ENCODE data around the gene TPSB2. TPM values are rescaled to one million over a fixed set of nuclear protein-coding genes. Genes with fewer than 3 reads are reported as not detected.

Gene TPSB2
- polyA plus RNA-seq, 1 donor (not counting 4 experiments of a cell fraction or from before 2014, with no cell fraction given): not detected

- Histone ChIP-seq H3K27ac (ENCODE audit: control insufficient read depth, insufficient read depth, low read length) (no peak overlapping the region), H4K20me1 (ENCODE audit: control insufficient read depth, extremely low read depth, insufficient read depth, low read length) (no peaks in the 10 kb centered on the region), H3K9me3 (ENCODE audit: control insufficient read depth, low read depth, low read length) (peaks cover 3% of the 10 kb centered on the region), H3K4me2 (ENCODE audit: control insufficient read depth, extremely low read depth, insufficient read depth, low read depth, low read length) (no peak overlapping the region), H3K27me3 (ENCODE audit: control insufficient read depth, extremely low read depth, insufficient read depth, low read length) (no peaks in the 10 kb centered on the region), H3K36me3 (ENCODE audit: control insufficient read depth in 2 of 2, extremely low read depth in 1 of 2, insufficient read depth in 2 of 2, low read length in 2 of 2) (no peaks in the 10 kb centered on the region), H3K9me1 (ENCODE audit: control insufficient read depth, extremely low read depth, insufficient read depth, low read length) (no peaks in the 10 kb centered on the region), H3K9ac (ENCODE audit: control insufficient read depth, extremely low read depth, insufficient read depth, low read length) (no peak overlapping the region), H3K4me3 (ENCODE audit: control insufficient read depth in 2 of 3, extremely low read depth in 1 of 3, insufficient read depth in 2 of 3, low read depth in 1 of 3, low read length in 3 of 3) (no peak overlapping the region), H3K4me1 (ENCODE audit: control insufficient read depth, extremely low read depth, insufficient read depth, low read length) (no peaks in the 10 kb centered on the region), H3K79me2 (ENCODE audit: control insufficient read depth, insufficient read depth, low read length) (no peaks in the 10 kb centered on the region), H2AFZ (ENCODE audit: control insufficient read depth, low read length) (no peak overlapping the region)
- no peak for FAIRE-seq
- no peak for DNase-seq (ENCODE audit: low read depth, low spot score)
- TF ChIP-seq EZH2 (IDR thresholded peaks at IDR 0.05; ENCODE audit: low read length) (no peak), CTCF (optimal IDR thresholded peaks at IDR 0.05 in 1 of 3, IDR thresholded peaks at IDR 0.05 in 1 of 3, conservative IDR thresholded peaks at IDR 0.05 in 1 of 3; ENCODE audit: extremely low read depth in 1 of 3, insufficient read depth in 2 of 3, low read length in 3 of 3) (no peak)
- dilution Hi-C loops (cut with MboI; ENCODE audit: extremely low pct_ligation_motif_present, low sequenced_read_pairs): no loop called here
Measured at GRCh38 chr16:1182950-1183907, 46.8 kb downstream of the TPSB2 start.

- Histone ChIP-seq H3K9me1 (ENCODE audit: control insufficient read depth, extremely low read depth, insufficient read depth, low read length) (no peaks in the 10 kb centered on the region), H4K20me1 (ENCODE audit: control insufficient read depth, extremely low read depth, insufficient read depth, low read length) (no peaks in the 10 kb centered on the region), H3K9me3 (ENCODE audit: control insufficient read depth, low read depth, low read length) (peaks cover 3% of the 10 kb centered on the region), H3K9ac (ENCODE audit: control insufficient read depth, extremely low read depth, insufficient read depth, low read length) (no peak overlapping the region), H3K79me2 (ENCODE audit: control insufficient read depth, insufficient read depth, low read length) (no peaks in the 10 kb centered on the region), H3K4me1 (ENCODE audit: control insufficient read depth, extremely low read depth, insufficient read depth, low read length) (no peaks in the 10 kb centered on the region), H3K27me3 (ENCODE audit: control insufficient read depth, extremely low read depth, insufficient read depth, low read length) (no peaks in the 10 kb centered on the region), H3K4me2 (ENCODE audit: control insufficient read depth, extremely low read depth, insufficient read depth, low read depth, low read length) (no peak overlapping the region), H3K27ac (ENCODE audit: control insufficient read depth, insufficient read depth, low read length) (no peak overlapping the region), H2AFZ (ENCODE audit: control insufficient read depth, low read length) (no peak overlapping the region), H3K36me3 (ENCODE audit: control insufficient read depth in 2 of 2, extremely low read depth in 1 of 2, insufficient read depth in 2 of 2, low read length in 2 of 2) (no peaks in the 10 kb centered on the region), H3K4me3 (ENCODE audit: control insufficient read depth in 2 of 3, extremely low read depth in 1 of 3, insufficient read depth in 2 of 3, low read depth in 1 of 3, low read length in 3 of 3) (no peak overlapping the region)
- no peak for FAIRE-seq
- dilution Hi-C loops (cut with MboI; ENCODE audit: extremely low pct_ligation_motif_present, low sequenced_read_pairs): no loop called here
- no peak for TF ChIP-seq EZH2 (IDR thresholded peaks at IDR 0.05; ENCODE audit: low read length)
- TF ChIP-seq CTCF (optimal IDR thresholded peaks at IDR 0.05 in 1 of 3, IDR thresholded peaks at IDR 0.05 in 1 of 3, conservative IDR thresholded peaks at IDR 0.05 in 1 of 3; ENCODE audit: extremely low read depth in 1 of 3, insufficient read depth in 2 of 3, low read length in 3 of 3): no peak
- no peak for DNase-seq (ENCODE audit: low read depth, low spot score)
Measured at GRCh38 chr16:1182316-1182671, 47.7 kb downstream of the TPSB2 start.

Measured in keratinocyte (primary cell).